BJ (cell line): ENCODE results near the gene UNC119B. TPM values are rescaled to one million over a fixed set of nuclear protein-coding genes. Genes with fewer than 3 reads are reported as not detected.

Source experiments
- CTCF ChIA-PET: fragments of 350-600 bp; formaldehyde crosslinking; extraction: SDS; loops from one replicate; lab custom pipeline; 2021; ENCODE audit warnings: antibody characterized with exemption, inconsistent platforms; lab: Yijun Ruan, JAX
- POLR2A ChIA-PET: fragments of 300-600 bp; sonication (Branson Sonifier 250); formaldehyde crosslinking; extraction: SDS; loops from one replicate; lab custom pipeline; 2021; ENCODE audit warnings: antibody characterized with exemption; lab: Charles Lee
- DNase-seq: peaks from one replicate; pipeline ENCODE4 v3.0.0-alpha.2; 2011; ENCODE audit warnings: low read depth
- H3K27me3 ChIP-seq: 2 replicates; pipeline ENCODE4 v1.6.0; 2011; ENCODE audit warnings: low read length; ENCODE audit not compliant: control insufficient read depth, insufficient read depth
- H3K36me3 ChIP-seq: 2 replicates; pipeline ENCODE4 v1.5.1; 2011; ENCODE audit warnings: low read length; ENCODE audit not compliant: control insufficient read depth, insufficient read depth
- H3K4me3 ChIP-seq: 2 replicates; pipeline ENCODE4 v1.5.1; 2011; ENCODE audit warnings: low read depth, mild to moderate bottlenecking, control low read depth, low read length
- polyA plus RNA-seq: library from polyadenylated mRNA; depleted of rRNA; stranded (reverse); fragments of >200 nt; gene quantifications from 2 replicates; pipeline ENCODE4 v1.2.3, GENCODE V29; 2011
- TF ChIP-seq, protein P1 (sequence below): IDR thresholded peaks from 2 replicates; pipeline ENCODE4 v1.5.1; 2011; ENCODE audit warnings: low read depth, mild to moderate bottlenecking, control low read depth, inconsistent platforms, low read length, moderate library complexity; ENCODE audit not compliant: insufficient read depth

The UNC119B gene
- polyA plus RNA-seq, 1 experiment = 32.0 TPM

DNA sequence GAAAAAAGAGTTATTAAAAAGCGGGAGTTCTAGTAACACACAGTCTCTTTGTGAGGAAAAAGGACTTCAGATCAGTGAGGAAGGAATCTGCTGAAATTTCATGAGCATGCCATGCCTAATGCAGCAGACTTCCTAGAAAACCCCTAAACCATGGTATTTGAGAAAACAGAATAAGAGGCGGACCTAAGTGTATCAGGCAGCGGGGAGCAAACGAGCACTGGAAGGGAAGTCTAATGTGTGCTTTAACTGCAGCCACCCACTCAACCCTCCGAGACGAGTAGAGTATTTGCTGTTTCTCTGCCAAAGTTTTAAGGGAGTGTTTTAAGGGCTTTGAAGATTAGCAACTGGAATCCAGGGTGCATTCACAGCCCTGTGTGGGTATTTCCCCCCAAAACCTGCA lies 51.8 kb downstream of the UNC119B start:
- no peak for DNase-seq
- Histone ChIP-seq H3K27me3 (no peaks in the 10 kb centered on the region), H3K4me3 (no peak overlapping the region), H3K36me3 (peaks cover 19% of the 10 kb centered on the region)
- ChIA-PET POLR2A (no interaction called here), CTCF (interaction anchor here (0.7 kb wide), 1 partner anchor 28 kb away, joined by 3 read pairs; no protein-coding TSS in a partner anchor)
- TF ChIP-seq, protein P1, sequence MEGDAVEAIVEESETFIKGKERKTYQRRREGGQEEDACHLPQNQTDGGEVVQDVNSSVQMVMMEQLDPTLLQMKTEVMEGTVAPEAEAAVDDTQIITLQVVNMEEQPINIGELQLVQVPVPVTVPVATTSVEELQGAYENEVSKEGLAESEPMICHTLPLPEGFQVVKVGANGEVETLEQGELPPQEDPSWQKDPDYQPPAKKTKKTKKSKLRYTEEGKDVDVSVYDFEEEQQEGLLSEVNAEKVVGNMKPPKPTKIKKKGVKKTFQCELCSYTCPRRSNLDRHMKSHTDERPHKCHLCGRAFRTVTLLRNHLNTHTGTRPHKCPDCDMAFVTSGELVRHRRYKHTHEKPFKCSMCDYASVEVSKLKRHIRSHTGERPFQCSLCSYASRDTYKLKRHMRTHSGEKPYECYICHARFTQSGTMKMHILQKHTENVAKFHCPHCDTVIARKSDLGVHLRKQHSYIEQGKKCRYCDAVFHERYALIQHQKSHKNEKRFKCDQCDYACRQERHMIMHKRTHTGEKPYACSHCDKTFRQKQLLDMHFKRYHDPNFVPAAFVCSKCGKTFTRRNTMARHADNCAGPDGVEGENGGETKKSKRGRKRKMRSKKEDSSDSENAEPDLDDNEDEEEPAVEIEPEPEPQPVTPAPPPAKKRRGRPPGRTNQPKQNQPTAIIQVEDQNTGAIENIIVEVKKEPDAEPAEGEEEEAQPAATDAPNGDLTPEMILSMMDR = no peak

GRCh38 chr12:120763250-120763649 lies 53.0 kb downstream of the UNC119B start:
- ChIA-PET CTCF (no interaction called here), POLR2A (no interaction called here)
- H3K36me3 ChIP-seq = peaks cover 25% of the 10 kb centered on the region
- DNase-seq = no peak
- no peak overlapping the region for H3K4me3 ChIP-seq
- H3K27me3 ChIP-seq = no peaks in the 10 kb centered on the region
- TF ChIP-seq, protein P1 = no peak

GRCh38 chr12:120764816-120765215 lies 54.6 kb downstream of the UNC119B start:
- H3K36me3 ChIP-seq = peaks cover 31% of the 10 kb centered on the region
- TF ChIP-seq, protein P1 = no peak
- H3K27me3 ChIP-seq = no peaks in the 10 kb centered on the region
- no peak for DNase-seq
- ChIA-PET POLR2A (no interaction called here), CTCF (interaction anchor here (0.6 kb wide), 1 partner anchor 41 kb away, joined by 3 read pairs; no protein-coding TSS in a partner anchor)
- H3K4me3 ChIP-seq = no peak overlapping the region

DNA sequence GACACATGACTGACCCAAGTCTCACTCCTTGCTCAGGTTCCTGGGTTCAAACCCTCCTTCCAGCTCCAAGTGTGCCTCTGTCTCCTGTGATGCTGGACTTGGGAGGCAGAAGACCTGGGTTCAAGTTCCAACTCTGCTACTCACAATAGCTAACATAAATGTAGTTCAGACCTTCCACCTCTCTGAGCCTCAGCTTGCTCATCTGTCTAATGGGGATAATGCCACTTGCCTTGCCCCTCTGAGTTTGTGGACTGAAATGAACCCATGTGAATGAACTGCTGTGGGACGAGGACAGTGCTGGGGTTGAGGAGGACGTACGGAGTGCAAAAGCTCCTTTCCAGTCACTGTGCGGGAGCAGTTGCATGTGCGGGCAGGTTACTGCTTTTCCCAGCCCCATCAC lies 56.3 kb downstream of the UNC119B start:
- no peak for DNase-seq
- Histone ChIP-seq H3K4me3 (no peak overlapping the region), H3K27me3 (no peaks in the 10 kb centered on the region), H3K36me3 (peaks cover 29% of the 10 kb centered on the region)
- CTCF ChIA-PET = interaction anchor here (1.4 kb wide), 1 partner anchor 16 kb away, joined by 4 read pairs; no protein-coding TSS in a partner anchor
- TF ChIP-seq, protein P1 = no peak
- POLR2A ChIA-PET = no interaction called here

DNA sequence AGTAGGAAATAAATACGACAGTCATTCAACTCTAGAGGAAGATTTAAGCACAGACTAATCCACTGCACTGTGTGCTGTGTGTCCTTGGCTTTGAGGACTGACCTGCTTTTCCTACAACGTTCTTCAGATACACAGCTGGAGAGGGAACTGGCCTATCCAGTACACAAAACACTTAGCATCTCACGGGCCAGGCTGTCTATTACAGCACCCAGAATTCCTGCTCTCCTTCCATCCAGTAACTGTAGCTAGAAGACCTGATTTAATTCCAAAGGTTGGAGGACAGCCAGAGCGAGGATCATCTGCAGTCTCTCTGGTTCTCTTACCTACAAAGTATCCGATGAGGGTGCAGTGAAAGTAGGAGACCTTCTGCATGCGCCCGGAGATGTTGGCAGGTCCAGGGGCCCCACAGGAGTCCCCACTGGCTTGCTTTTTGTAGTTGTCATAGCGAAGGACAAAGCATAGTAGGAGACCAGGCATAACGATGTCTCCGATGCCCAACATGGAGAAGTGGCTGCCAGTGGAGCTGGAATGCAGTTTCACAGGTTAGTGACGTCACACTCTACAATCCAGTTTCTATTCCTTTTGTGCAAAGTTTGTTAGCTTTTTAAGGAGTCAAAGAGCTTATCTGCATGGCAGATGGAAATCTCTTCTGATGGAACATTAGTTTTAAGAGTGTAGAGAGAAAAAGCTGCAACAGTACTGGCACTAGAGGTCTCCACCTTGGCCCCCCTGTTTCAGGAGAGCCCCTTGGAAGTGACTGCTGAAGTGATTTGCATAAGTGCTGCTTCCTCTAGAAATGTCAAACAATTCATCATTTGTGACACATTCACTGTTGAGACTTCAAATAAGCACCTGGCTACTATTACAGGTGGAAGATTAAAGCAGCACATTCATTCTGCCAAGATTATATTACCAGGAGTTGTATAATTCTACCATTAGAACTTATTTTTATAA lies 57.1 kb downstream of the UNC119B start:
- Histone ChIP-seq H3K4me3 (no peak overlapping the region), H3K36me3 (peaks cover 29% of the 10 kb centered on the region), H3K27me3 (no peaks in the 10 kb centered on the region)
- TF ChIP-seq, protein P1 = no peak
- no peak for DNase-seq
- ChIA-PET CTCF (interaction anchor here (0.9 kb wide), 1 partner anchor 28 kb away, joined by 3 read pairs; no protein-coding TSS in a partner anchor), POLR2A (no interaction called here)
